Lung (tissue), 12 donors: ENCODE results near the gene PITX3. TPM values are rescaled to one million over a fixed set of nuclear protein-coding genes. Genes with fewer than 3 reads are reported as not detected.
A peak's percentile ranks its signal among the peaks of the same experiment; 100 is the strongest.

Source experiments
- ATAC-seq: fragments of 200-7000 bp; cut with Tn5 transposase; one replicate; pipeline ENCODE4 v1.9.1; 2020; ENCODE audit warnings: moderate number of reproducible peaks; ENCODE audit not compliant: insufficient read depth, low FRiP score
- DNase-seq, 3 donors: peaks; one replicate each; pipeline ENCODE4 v3.0.0-alpha.2; 2013 to 2017
- H3K27ac ChIP-seq, 2 donors: one replicate each; pipeline ENCODE4 v1.5.1; 2013; ENCODE audit warnings: mild to moderate bottlenecking in 2 of 2, moderate library complexity in 2 of 2, control low read depth in 1 of 2, inconsistent platforms in 1 of 2, low read depth in 1 of 2, low read length in 1 of 2
- H3K27me3 ChIP-seq, 3 donors: one replicate each; pipeline ENCODE4 v1.5.1; 2013; ENCODE audit warnings: low read length in 2 of 3; ENCODE audit not compliant: control insufficient read depth in 3 of 3, insufficient read depth in 3 of 3
- H3K36me3 ChIP-seq, 4 donors: one replicate each; pipeline ENCODE4 v1.5.1; 2013; ENCODE audit warnings: low read length in 4 of 4, mild to moderate bottlenecking in 1 of 4, moderate library complexity in 1 of 4; ENCODE audit not compliant: control insufficient read depth in 4 of 4, insufficient read depth in 4 of 4
- H3K4me1 ChIP-seq, 5 donors: one replicate each; pipeline ENCODE4 v1.5.1; 2013; ENCODE audit warnings: low read length in 5 of 5, mild to moderate bottlenecking in 2 of 5, moderate library complexity in 1 of 5; ENCODE audit not compliant: control insufficient read depth in 5 of 5, insufficient read depth in 5 of 5
- H3K4me3 ChIP-seq: one replicate; pipeline ENCODE4 v1.5.1; 2013; ENCODE audit warnings: mild to moderate bottlenecking, control low read depth, moderate library complexity
- H3K9ac ChIP-seq, 2 donors: one replicate each; pipeline ENCODE4 v1.5.1; 2013; ENCODE audit warnings: low read length in 2 of 2, control low read depth in 1 of 2; ENCODE audit not compliant: insufficient read depth in 1 of 2
- H3K9me3 ChIP-seq, 4 donors: one replicate each; pipeline ENCODE4 v1.5.1; 2013; ENCODE audit warnings: low read length in 3 of 4, mild to moderate bottlenecking in 1 of 4, moderate library complexity in 1 of 4; ENCODE audit not compliant: control insufficient read depth in 4 of 4, insufficient read depth in 3 of 4
- WGBS, 2 donors: extraction: QIAGEN DNeasy Blood & Tissue Kit; methylation state at CpG; one replicate each; pipeline ENCODE4 v1.1.7; 2013; 5-methylcytosine and 5-hydroxymethylcytosine counted together
- polyA plus RNA-seq, 2 donors: library from polyadenylated mRNA; stranded (reverse); fragments of 200-250 nt; gene quantifications; one replicate each; pipeline ENCODE4 v1.2.1, GENCODE V29; 2013
- total RNA-seq, 2 donors: library from RNA; depleted of rRNA in 1 of 2; stranded (reverse); fragments of >200 nt in 1 of 2; gene quantifications; one replicate each; pipeline ENCODE4 v1.2.1, GENCODE V29; 2014 to 2021
- TF ChIP-seq, protein P1 (sequence below): IDR thresholded peaks from 2 replicates; pipeline ENCODE4 v1.5.1; 2012; ENCODE audit warnings: mild to moderate bottlenecking; ENCODE audit errors: control extremely low read depth, extremely low read depth
- donor health status: control.
- donor health status: control.
- donor health status: Bipolar disorder and iron deficiency.
- donor health status: healthy.
- donor health status: DM: yes; HTN: yes; CAD: no.

The PITX3 gene
- total and polyA plus RNA-seq, 4 donors: 0.03 TPM; not detected in 3

- no peak for DNase-seq
- WGBS, 2 donors: 70 to 73% methylated on average over 1 of the region's 1 CpG
- TF ChIP-seq, protein P1, sequence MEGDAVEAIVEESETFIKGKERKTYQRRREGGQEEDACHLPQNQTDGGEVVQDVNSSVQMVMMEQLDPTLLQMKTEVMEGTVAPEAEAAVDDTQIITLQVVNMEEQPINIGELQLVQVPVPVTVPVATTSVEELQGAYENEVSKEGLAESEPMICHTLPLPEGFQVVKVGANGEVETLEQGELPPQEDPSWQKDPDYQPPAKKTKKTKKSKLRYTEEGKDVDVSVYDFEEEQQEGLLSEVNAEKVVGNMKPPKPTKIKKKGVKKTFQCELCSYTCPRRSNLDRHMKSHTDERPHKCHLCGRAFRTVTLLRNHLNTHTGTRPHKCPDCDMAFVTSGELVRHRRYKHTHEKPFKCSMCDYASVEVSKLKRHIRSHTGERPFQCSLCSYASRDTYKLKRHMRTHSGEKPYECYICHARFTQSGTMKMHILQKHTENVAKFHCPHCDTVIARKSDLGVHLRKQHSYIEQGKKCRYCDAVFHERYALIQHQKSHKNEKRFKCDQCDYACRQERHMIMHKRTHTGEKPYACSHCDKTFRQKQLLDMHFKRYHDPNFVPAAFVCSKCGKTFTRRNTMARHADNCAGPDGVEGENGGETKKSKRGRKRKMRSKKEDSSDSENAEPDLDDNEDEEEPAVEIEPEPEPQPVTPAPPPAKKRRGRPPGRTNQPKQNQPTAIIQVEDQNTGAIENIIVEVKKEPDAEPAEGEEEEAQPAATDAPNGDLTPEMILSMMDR: no peak
- H3K36me3 ChIP-seq: no peaks in the 10 kb centered on the region
- ATAC-seq: no peak
- no peak overlapping the region for H3K27ac ChIP-seq
- H3K4me1 ChIP-seq: peaks cover 4 to 32% (median 9%) of the 10 kb centered on the region in 5 donors
- H3K4me3 ChIP-seq: no peak overlapping the region
- peaks cover 0 to 50% (median 2%) of the 10 kb centered on the region in 3 donors for H3K27me3 ChIP-seq
- no peak overlapping the region for H3K9ac ChIP-seq
- no peaks in the 10 kb centered on the region for H3K9me3 ChIP-seq
Measured at GRCh38 chr10:102233997-102234396, 7.3 kb downstream of the PITX3 start.

DNA sequence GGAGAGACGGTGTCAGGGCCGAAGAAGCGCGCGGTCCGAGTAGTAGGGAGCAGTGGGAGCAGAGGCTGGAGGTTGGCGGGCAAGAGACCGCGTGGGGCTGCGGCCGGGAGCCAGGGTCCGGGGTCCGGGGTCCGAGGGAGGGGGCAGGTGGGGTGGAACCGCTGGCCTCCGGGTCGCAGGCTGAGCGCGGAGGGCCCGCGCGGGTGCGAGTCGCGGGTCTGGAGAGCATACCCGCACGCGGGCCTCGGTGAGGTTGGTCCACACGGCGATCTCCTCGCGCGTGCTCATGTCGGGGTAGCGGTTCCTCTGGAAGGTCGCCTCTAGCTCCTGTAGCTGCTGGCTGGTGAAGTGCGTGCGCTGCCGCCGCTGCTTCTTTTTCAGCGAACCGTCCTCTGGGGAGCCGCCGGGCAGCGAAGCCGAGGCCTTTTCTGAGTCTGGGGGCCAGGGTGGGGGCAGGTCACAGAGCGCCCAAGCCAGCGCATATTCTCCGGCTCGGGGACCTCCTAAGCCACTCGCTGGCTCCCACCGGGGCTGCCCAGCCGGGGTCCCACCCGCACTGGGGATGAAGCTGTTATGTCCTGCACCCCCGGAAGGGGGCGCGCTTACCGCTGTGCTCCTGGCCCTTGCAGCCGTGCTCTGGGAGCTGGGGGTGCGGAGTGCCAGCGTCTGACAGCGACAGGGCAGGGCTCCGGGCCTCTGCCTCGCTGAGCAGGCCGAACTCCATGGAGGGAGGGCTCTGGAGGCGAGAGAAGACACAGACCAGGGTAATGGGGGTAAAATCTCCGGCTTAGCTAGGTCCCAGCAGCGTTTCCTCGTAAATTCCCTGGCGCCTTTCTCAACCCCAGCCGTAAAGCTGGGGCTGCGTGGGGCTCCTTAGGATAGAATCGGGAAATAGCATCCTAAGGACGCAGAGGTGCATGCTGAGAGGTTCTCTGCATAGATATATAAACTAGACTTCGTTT, 9.7 kb downstream of the PITX3 start:
- Histone ChIP-seq H3K9me3 (no peaks in the 10 kb centered on the region), H3K4me3 (no peak overlapping the region), H3K9ac (no peak overlapping the region), H3K4me1 (peaks cover 5 to 28% (median 9%) of the 10 kb centered on the region in 5 donors), H3K27me3 (peaks cover 0 to 58% (median 10%) of the 10 kb centered on the region in 3 donors), H3K36me3 (no peaks in the 10 kb centered on the region), H3K27ac (no peak overlapping the region)
- DNase-seq (peak in 1 of 3 donors; percentile 50), ATAC-seq (no peak)
- WGBS, 2 donors: 14 to 20% methylated on average over 57 to 76 of the region's 76 CpGs
- TF ChIP-seq, protein P1: peak; percentile 6

GRCh38 chr10:102230861-102231356, 10.4 kb downstream of the PITX3 start:
- H3K36me3 ChIP-seq: no peaks in the 10 kb centered on the region
- H3K9ac ChIP-seq: no peak overlapping the region
- TF ChIP-seq, protein P1: no peak
- no peaks in the 10 kb centered on the region for H3K9me3 ChIP-seq
- 2 to 3% methylated on average over 45 to 52 of the region's 52 CpGs for WGBS, 2 donors
- DNase-seq (peak in 1 of 3 donors; percentile 36), ATAC-seq (no peak)
- peaks cover 0 to 21% (median 11%) of the 10 kb centered on the region in 5 donors for H3K4me1 ChIP-seq
- H3K27ac ChIP-seq: no peak overlapping the region
- peak overlapping the region; percentile 15 for H3K4me3 ChIP-seq
- peaks cover 0 to 60% (median 10%) of the 10 kb centered on the region in 3 donors for H3K27me3 ChIP-seq
